Ovary (tissue), 3 donors: ENCODE measurements around the gene RABGAP1L.

Experiments used
- POLR2A ChIP-seq: fragments of 450-650 bp; IDR thresholded peaks from one replicate; pipeline ENCODE4 v1.6.1; 2017; ENCODE audit warnings: antibody characterized with exemption, mild to moderate bottlenecking, moderate library complexity
- TF ChIP-seq, protein P1 (sequence below), 3 donors: fragments of 450-650 bp in 2 of 3; fragments of 200-600 bp in 1 of 3; IDR thresholded peaks; one replicate each; pipeline versions ENCODE4 v1.5.1 to v1.8.0; 2016 to 2022; ENCODE audit warnings: antibody characterized with exemption in 3 of 3, mild to moderate bottlenecking in 1 of 3
- donor health status: DM: no; HTN: no; CAD: no.

GRCh38 chr1:174164826-174165225 is 5.5 kb downstream of the RABGAP1L start:
- TF ChIP-seq, protein P1, sequence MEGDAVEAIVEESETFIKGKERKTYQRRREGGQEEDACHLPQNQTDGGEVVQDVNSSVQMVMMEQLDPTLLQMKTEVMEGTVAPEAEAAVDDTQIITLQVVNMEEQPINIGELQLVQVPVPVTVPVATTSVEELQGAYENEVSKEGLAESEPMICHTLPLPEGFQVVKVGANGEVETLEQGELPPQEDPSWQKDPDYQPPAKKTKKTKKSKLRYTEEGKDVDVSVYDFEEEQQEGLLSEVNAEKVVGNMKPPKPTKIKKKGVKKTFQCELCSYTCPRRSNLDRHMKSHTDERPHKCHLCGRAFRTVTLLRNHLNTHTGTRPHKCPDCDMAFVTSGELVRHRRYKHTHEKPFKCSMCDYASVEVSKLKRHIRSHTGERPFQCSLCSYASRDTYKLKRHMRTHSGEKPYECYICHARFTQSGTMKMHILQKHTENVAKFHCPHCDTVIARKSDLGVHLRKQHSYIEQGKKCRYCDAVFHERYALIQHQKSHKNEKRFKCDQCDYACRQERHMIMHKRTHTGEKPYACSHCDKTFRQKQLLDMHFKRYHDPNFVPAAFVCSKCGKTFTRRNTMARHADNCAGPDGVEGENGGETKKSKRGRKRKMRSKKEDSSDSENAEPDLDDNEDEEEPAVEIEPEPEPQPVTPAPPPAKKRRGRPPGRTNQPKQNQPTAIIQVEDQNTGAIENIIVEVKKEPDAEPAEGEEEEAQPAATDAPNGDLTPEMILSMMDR (IDR thresholded peaks at IDR 0.05): no peak
- no peak for TF ChIP-seq POLR2A
